Left renal pelvis (tissue), 4 donors: ENCODE data around the gene FCHSD2. TPM values are rescaled to one million over a fixed set of nuclear protein-coding genes. Genes with fewer than 3 reads are reported as not detected.

Experiments
- polyA plus RNA-seq, 4 donors: library from polyadenylated mRNA; unstranded; fragments of 120-200 nt; gene quantifications; one replicate each; pipeline ENCODE4 v1.2.1, GENCODE V29; 2013; ENCODE audit not compliant: insufficient read length in 4 of 4

The FCHSD2 gene
- polyA plus RNA-seq, 4 donors: 38.9 to 53.8 (median 45.7) TPM

Other genes starting within 250 kb of the FCHSD2 start
- under 1 TPM; 0.07 to 0.84 (median 0.62) TPM for gene P2RY2, start 76.0 kb upstream of the FCHSD2 start, polyA plus RNA-seq
- 1 to 10 TPM in 2 of 4 donors, under 1 TPM in 2; 0.68 to 1.3 (median 1.0) TPM for gene P2RY6, start 130.0 kb upstream of the FCHSD2 start, polyA plus RNA-seq
- 100 to 1,000 TPM in 1 of 4 donors, 10 to 100 TPM in 3; 68.5 to 110 (median 81.9) TPM for gene ARHGEF17, start 166.0 kb upstream of the FCHSD2 start, polyA plus RNA-seq
- 1 to 10 TPM; 2.2 to 4.9 (median 2.8) TPM for gene RELT, start 234.1 kb upstream of the FCHSD2 start, polyA plus RNA-seq